ENCODE results near the gene ZNF524. TPM values are rescaled to one million over a fixed set of nuclear protein-coding genes. Genes with fewer than 3 reads are reported as not detected.

The ZNF524 gene
- total RNA-seq, 4 donors from 2014 or later: 20.3 to 33.5 (median 26.4) TPM

GRCh38 chr19:55609326-55609725, 9.2 kb downstream of the ZNF524 start:
- Histone ChIP-seq H3K36me3 (peaks cover 0 to 35% of the 10 kb centered on the region in 2 donors), H3K4me3 (no peak overlapping the region), H3K4me1 (peaks cover 0 to 60% (median 21%) of the 10 kb centered on the region in 3 donors), H3K9me3 (no peaks in the 10 kb centered on the region), H3K27me3 (no peaks in the 10 kb centered on the region), H3K27ac (no peak overlapping the region)
- ATAC-seq: no peak
- 87 to 92% methylated on average over 4 to 5 of the region's 5 CpGs for WGBS, 2 donors (ENCODE audit: low coverage in 1 of 2)
- TF ChIP-seq POLR2AphosphoS5 (IDR thresholded peaks at IDR 0.05) (no peak), EP300 (IDR thresholded peaks at IDR 0.05) (no peak), CTCF (IDR thresholded peaks at IDR 0.05) (no peak), POLR2A (IDR thresholded peaks at IDR 0.05) (no peak)

- Histone ChIP-seq H3K4me3 (no peak overlapping the region), H3K27me3 (no peaks in the 10 kb centered on the region), H3K36me3 (peaks cover 0 to 56% of the 10 kb centered on the region in 2 donors), H3K4me1 (peaks cover 0 to 45% (median 12%) of the 10 kb centered on the region in 3 donors), H3K9me3 (no peaks in the 10 kb centered on the region), H3K27ac (peak overlapping the region in 1 of 4 donors; percentile 35)
- no peak for ATAC-seq
- WGBS, 2 donors (ENCODE audit: low coverage in 1 of 2): 70 to 90% methylated on average over 2 of the region's 15 CpGs
- no peak for TF ChIP-seq POLR2A (IDR thresholded peaks at IDR 0.05)
Measured at GRCh38 chr19:55611300-55611982, 11.4 kb downstream of the ZNF524 start.

GRCh38 chr19:55611983-55612645, 12.0 kb downstream of the ZNF524 start:
- no peak for ATAC-seq
- Histone ChIP-seq H3K27ac (peak overlapping the region in 1 of 4 donors; percentile 35), H3K9me3 (no peaks in the 10 kb centered on the region), H3K27me3 (no peaks in the 10 kb centered on the region), H3K4me1 (peaks cover 0 to 38% (median 5%) of the 10 kb centered on the region in 3 donors), H3K4me3 (no peak overlapping the region), H3K36me3 (peaks cover 0 to 63% of the 10 kb centered on the region in 2 donors)
- no peak for TF ChIP-seq POLR2AphosphoS5 (IDR thresholded peaks at IDR 0.05)
- no peak for TF ChIP-seq EP300 (IDR thresholded peaks at IDR 0.05)
- no peak for TF ChIP-seq POLR2A (IDR thresholded peaks at IDR 0.05)
- TF ChIP-seq CTCF (IDR thresholded peaks at IDR 0.05): no peak
- 67 to 86% methylated on average over 1 to 2 of the region's 3 CpGs for WGBS, 2 donors (ENCODE audit: low coverage in 1 of 2)

- Histone ChIP-seq H3K27me3 (no peaks in the 10 kb centered on the region), H3K36me3 (peaks cover 0 to 74% of the 10 kb centered on the region in 2 donors), H3K9me3 (no peaks in the 10 kb centered on the region), H3K4me1 (peaks cover 0 to 27% (median 5%) of the 10 kb centered on the region in 3 donors), H3K27ac (no peak overlapping the region), H3K4me3 (no peak overlapping the region)
- TF ChIP-seq EP300 (IDR thresholded peaks at IDR 0.05): no peak
- no peak for TF ChIP-seq POLR2A (IDR thresholded peaks at IDR 0.05)
- TF ChIP-seq CTCF (IDR thresholded peaks at IDR 0.05): no peak
- TF ChIP-seq POLR2AphosphoS5 (IDR thresholded peaks at IDR 0.05): no peak
- WGBS, 2 donors (ENCODE audit: low coverage in 1 of 2): 85 to 96% methylated on average over 4 to 13 of the region's 27 CpGs
- ATAC-seq: no peak
Measured at GRCh38 chr19:55613396-55613795, 13.3 kb downstream of the ZNF524 start.

- 92% methylated on average over 6 of the region's 75 CpGs; no CpG with 5 or more reads in 1 of the 2 donors for WGBS, 2 donors (ENCODE audit: low coverage in 1 of 2)
- Histone ChIP-seq H3K9me3 (no peaks in the 10 kb centered on the region), H3K27me3 (no peaks in the 10 kb centered on the region), H3K27ac (no peak overlapping the region), H3K4me1 (peaks cover 0 to 34% (median 5%) of the 10 kb centered on the region in 3 donors), H3K36me3 (peaks cover 0 to 69% of the 10 kb centered on the region in 2 donors), H3K4me3 (no peak overlapping the region)
- TF ChIP-seq EP300 (IDR thresholded peaks at IDR 0.05) (no peak), CTCF (IDR thresholded peaks at IDR 0.05) (no peak), POLR2AphosphoS5 (IDR thresholded peaks at IDR 0.05) (no peak), POLR2A (IDR thresholded peaks at IDR 0.05) (no peak)
- ATAC-seq: no peak
Measured at GRCh38 chr19:55613930-55614710, 14.0 kb downstream of the ZNF524 start.
